Colonic mucosa (tissue), 4 donors: ENCODE data around the gene NPC2. TPM values are rescaled to one million over a fixed set of nuclear protein-coding genes. Genes with fewer than 3 reads are reported as not detected.

Source experiments
- DNase-seq: peaks from one replicate; pipeline ENCODE4 v3.0.0-alpha.2; 2020
- H3K27ac ChIP-seq: fragments of 200-600 bp; one replicate; pipeline ENCODE4 v1.8.0; 2021
- H3K27me3 ChIP-seq: fragments of 200-600 bp; one replicate; pipeline ENCODE4 v1.8.0; 2021
- H3K36me3 ChIP-seq: fragments of 200-600 bp; one replicate; pipeline ENCODE4 v1.8.0; 2021
- H3K4me1 ChIP-seq: fragments of 200-600 bp; one replicate; pipeline ENCODE4 v1.8.0; 2021; ENCODE audit warnings: mild to moderate bottlenecking
- H3K4me3 ChIP-seq: fragments of 200-600 bp; one replicate; pipeline ENCODE4 v1.8.0; 2021
- H3K9ac ChIP-seq, 2 donors: one replicate each; pipeline ENCODE4 v1.7.0; 2013; ENCODE audit warnings: control low read depth in 2 of 2, low read depth in 2 of 2, low read length in 2 of 2
- H3K9me3 ChIP-seq: fragments of 200-600 bp; one replicate; pipeline ENCODE4 v1.8.0; 2021
- CTCF ChIP-seq: fragments of 200-600 bp; IDR thresholded peaks from one replicate; pipeline ENCODE4 v1.8.0; 2022; ENCODE audit warnings: antibody characterized with exemption, mild to moderate bottlenecking
- intact Hi-C: fragments of 100-400 bp; cut with DNase I; formaldehyde crosslinking; loops from one replicate; pipeline ENCODE4 v1.14.1; 2022
- total RNA-seq, 2 donors: library from RNA; stranded (reverse); fragmentation: NEBNext Ultra II Directional in 1 of 2; extraction: Animal tissue kit (Norgen Biotek cat#: 25700) in 1 of 2; gene quantifications; one replicate each; pipeline ENCODE4 v1.2.1, GENCODE V29; 2021
- donor health status: healthy.
- donor health status: DM: no; HTN: no; CAD: no.
- donor health status: DM: no; HTN: no; CAD: no.

NPC2 gene
- total RNA-seq, 2 donors from 2014 or later = 93.6 to 233 TPM

- no peak overlapping the region for H3K27ac ChIP-seq
- no peak overlapping the region for H3K9ac ChIP-seq
- H3K4me1 ChIP-seq = no peaks in the 10 kb centered on the region
- no peak for DNase-seq
- H3K4me3 ChIP-seq = no peak overlapping the region
- H3K36me3 ChIP-seq = no peaks in the 10 kb centered on the region
- H3K9me3 ChIP-seq = no peaks in the 10 kb centered on the region
- no peaks in the 10 kb centered on the region for H3K27me3 ChIP-seq
- TF ChIP-seq CTCF = no peak
- intact Hi-C loops = loop anchor here (5.0 kb wide), 1 partner anchor 107 kb away; the partner anchor contains the start of gene LTBP2
These were observed 12.0 kb upstream of the NPC2 start for GRCh38 chr14:74504874-74505720.

GRCh38 chr14:74504412-74504811, 11.3 kb upstream of the NPC2 start:
- intact Hi-C loops = loop anchor here (5.0 kb wide), 1 partner anchor 108 kb away; the partner anchor contains the start of gene LTBP2
- Histone ChIP-seq H3K27ac (no peak overlapping the region), H3K36me3 (no peaks in the 10 kb centered on the region), H3K27me3 (no peaks in the 10 kb centered on the region), H3K4me3 (no peak overlapping the region), H3K9ac (no peak overlapping the region), H3K9me3 (no peaks in the 10 kb centered on the region), H3K4me1 (no peaks in the 10 kb centered on the region)
- TF ChIP-seq CTCF = no peak
- DNase-seq = no peak

DNA sequence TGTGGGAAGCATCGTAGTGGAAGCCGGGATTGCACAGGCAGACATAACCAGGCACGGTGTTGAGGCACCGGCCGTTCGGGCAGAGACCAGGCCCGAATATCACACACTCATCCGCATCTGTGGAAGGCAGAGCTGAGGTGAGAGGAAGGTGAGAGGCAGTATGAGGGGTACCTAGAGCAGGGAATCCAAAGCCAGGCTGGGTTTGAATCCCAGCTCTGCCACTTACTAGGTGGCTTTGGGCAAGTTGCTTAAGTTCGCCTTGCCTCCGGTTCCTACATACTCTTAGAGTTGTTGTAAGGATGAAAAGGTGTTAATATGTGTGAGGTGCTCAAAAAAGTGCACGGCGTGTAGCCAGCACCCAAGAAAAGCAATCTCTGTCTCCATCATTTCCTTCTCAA, 10.8 kb upstream of the NPC2 start:
- Histone ChIP-seq H3K4me1 (no peaks in the 10 kb centered on the region), H3K36me3 (no peaks in the 10 kb centered on the region), H3K9me3 (no peaks in the 10 kb centered on the region), H3K9ac (no peak overlapping the region), H3K27me3 (no peaks in the 10 kb centered on the region), H3K4me3 (no peak overlapping the region), H3K27ac (no peak overlapping the region)
- TF ChIP-seq CTCF = no peak
- DNase-seq = no peak
- intact Hi-C loops = loop anchor here (5.0 kb wide), 1 partner anchor 108 kb away; the partner anchor contains the start of gene LTBP2

DNA sequence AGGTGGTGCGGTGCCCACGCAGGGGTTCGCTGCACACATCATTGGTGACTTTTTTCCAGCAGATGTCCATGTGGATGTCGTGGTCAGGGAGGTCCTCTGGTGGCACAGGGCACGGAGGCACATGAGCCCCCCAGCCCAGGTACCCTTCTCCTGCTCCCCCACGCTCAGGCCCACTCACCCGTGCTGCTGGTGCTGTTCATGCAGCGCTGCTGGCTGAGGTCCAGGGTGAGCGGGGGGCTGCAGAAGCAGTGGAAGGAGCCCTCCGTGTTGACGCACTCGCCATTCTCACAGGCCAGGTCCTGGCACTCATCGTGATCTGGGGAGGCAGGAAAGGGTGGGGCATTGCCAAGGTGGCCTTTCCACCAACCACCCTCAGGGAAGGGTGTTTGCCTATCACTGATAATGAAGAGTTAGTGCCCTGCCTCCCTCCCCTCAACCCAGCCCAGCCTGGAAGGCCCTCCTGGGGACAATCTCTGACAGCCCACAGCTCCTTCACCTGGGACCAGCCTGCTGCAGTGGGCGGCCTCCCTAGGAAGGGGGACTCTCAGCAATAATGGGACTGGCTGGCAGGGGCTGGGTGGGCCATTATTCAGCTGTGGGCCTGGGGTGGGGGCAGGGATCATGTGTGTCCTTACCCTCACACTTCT, 10.3 kb upstream of the NPC2 start:
- intact Hi-C loops = loop anchor here (5.0 kb wide), 1 partner anchor 109 kb away; the partner anchor contains the start of gene LTBP2
- no peaks in the 10 kb centered on the region for H3K36me3 ChIP-seq

More for the DNA sequence above, 10.3 kb upstream of the NPC2 start:
- no peaks in the 10 kb centered on the region for H3K4me1 ChIP-seq
- no peak overlapping the region for H3K9ac ChIP-seq
- no peak for DNase-seq
- H3K27ac ChIP-seq = no peak overlapping the region
- no peaks in the 10 kb centered on the region for H3K9me3 ChIP-seq
- H3K4me3 ChIP-seq = no peak overlapping the region
- H3K27me3 ChIP-seq = no peaks in the 10 kb centered on the region
- no peak for TF ChIP-seq CTCF
